Measurements from ENCODE around the gene FGFRL1. TPM values are rescaled to one million over a fixed set of nuclear protein-coding genes. Genes with fewer than 3 reads are reported as not detected.

FGFRL1 gene
- total and polyA plus RNA-seq, 2 of the 13 experiments (the other 11 are each of a cell fraction or from before 2014, with no cell fraction given), result 19.1 to 30.6 TPM

DNA sequence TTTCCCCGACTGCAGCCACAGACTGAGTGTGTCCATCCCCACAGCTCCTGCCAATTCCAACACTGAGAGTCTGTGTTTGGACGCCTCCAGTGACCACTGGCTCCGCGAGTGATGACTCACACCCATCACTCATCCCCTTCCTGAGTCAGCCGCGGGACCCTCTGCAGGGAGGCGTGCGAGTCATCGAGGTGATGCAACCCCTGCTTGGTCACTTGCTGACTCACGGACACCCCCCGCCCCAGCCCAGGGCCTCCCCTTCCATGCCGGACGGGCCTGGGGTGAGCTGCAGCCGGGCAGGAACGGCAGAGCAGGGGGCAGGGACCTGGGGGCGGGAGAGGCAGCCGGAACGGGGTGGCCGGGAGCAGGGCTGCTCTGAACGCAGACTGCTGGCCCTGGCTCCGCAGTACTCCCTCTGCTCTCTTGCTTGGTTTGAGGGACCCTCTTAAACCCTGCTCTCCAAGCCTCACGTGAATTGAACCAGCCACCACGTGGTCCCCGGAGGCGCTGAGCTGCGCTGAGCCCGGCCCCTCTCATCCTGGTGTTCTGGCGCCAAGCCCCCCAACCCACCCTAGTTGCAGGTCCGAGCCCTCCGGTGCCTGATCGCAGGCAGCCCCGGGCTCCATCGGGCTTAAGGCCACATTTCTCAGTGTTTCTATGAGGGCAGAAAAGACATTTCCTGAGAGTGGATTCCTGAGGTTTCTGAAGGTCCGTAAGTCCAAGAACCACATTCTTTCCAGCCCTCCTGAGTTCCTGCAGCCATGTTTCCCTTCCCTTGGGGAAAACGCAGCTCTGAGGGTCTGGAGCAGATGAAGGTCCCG is 32.4 kb downstream of the FGFRL1 start (continued):
- TF ChIP-seq ZNF83 (CRISPR knock-in tag; IDR thresholded peaks at IDR 0.05; ENCODE audit: borderline replicate concordance) (no peak), HNRNPUL1 (IDR thresholded peaks at IDR 0.05; ENCODE audit: low read depth, low read length) (no peak), ETV5 (CRISPR knock-in tag; IDR thresholded peaks at IDR 0.05; ENCODE audit: borderline replicate concordance) (peak; percentile 50; the same call in 1 of the 2 replicates), EZH2 (conservative IDR thresholded peaks at IDR 0.05; ENCODE audit: low read depth, low read length) (no peak), GPBP1L1 (CRISPR knock-in tag; IDR thresholded peaks at IDR 0.05) (no peak), CBX2 (IDR thresholded peaks at IDR 0.05; ENCODE audit: low read depth, low read length) (no peak), CBX2 (CRISPR knock-in tag; IDR thresholded peaks at IDR 0.05; ENCODE audit: low read depth) (no peak), NFE2 (CRISPR knock-in tag; IDR thresholded peaks at IDR 0.05) (peak; percentile 92), ZNF572 (CRISPR knock-in tag; IDR thresholded peaks at IDR 0.05) (no peak), STAG1 (CRISPR knock-in tag; IDR thresholded peaks at IDR 0.05) (no peak), ESRRA (CRISPR knock-in tag; IDR thresholded peaks at IDR 0.05; ENCODE audit: low read depth) (no peak), MIER3 (CRISPR knock-in tag; IDR thresholded peaks at IDR 0.05; ENCODE audit: borderline replicate concordance) (no peak), ZZZ3 (CRISPR knock-in tag; IDR thresholded peaks at IDR 0.05; ENCODE audit: borderline replicate concordance) (no peak), ZNF263 (CRISPR knock-in tag; IDR thresholded peaks at IDR 0.05) (peak; percentile 58; the same call in 1 of the 2 replicates), MZF1 (CRISPR knock-in tag; IDR thresholded peaks at IDR 0.05; ENCODE audit: borderline replicate concordance) (no peak), ZNF121 (CRISPR knock-in tag; IDR thresholded peaks at IDR 0.05) (no peak), ZNF563 (CRISPR knock-in tag; IDR thresholded peaks at IDR 0.05) (no peak), TEAD3 (CRISPR knock-in tag; optimal IDR thresholded peaks at IDR 0.05; ENCODE audit: borderline replicate concordance) (peak; percentile 44), ZNF350 (CRISPR knock-in tag; IDR thresholded peaks at IDR 0.05; ENCODE audit: borderline replicate concordance, low read depth) (0 out of 2 replicates have a peak, but pooled peaks have one; percentile 43), ZNF432 (CRISPR knock-in tag; IDR thresholded peaks at IDR 0.05; ENCODE audit: borderline replicate concordance) (no peak), MAFG (CRISPR knock-in tag; IDR thresholded peaks at IDR 0.05) (peak; percentile 81), ELF1 (CRISPR knock-in tag; IDR thresholded peaks at IDR 0.05) (peak; percentile 35; the same call in 1 of the 2 replicates), ZBTB34 (CRISPR knock-in tag; IDR thresholded peaks at IDR 0.05) (no peak), FIP1L1 (IDR thresholded peaks at IDR 0.05; ENCODE audit: borderline replicate concordance, insufficient read depth, low read depth, low read length) (no peak)
- TF ChIP-seq, protein P1, sequence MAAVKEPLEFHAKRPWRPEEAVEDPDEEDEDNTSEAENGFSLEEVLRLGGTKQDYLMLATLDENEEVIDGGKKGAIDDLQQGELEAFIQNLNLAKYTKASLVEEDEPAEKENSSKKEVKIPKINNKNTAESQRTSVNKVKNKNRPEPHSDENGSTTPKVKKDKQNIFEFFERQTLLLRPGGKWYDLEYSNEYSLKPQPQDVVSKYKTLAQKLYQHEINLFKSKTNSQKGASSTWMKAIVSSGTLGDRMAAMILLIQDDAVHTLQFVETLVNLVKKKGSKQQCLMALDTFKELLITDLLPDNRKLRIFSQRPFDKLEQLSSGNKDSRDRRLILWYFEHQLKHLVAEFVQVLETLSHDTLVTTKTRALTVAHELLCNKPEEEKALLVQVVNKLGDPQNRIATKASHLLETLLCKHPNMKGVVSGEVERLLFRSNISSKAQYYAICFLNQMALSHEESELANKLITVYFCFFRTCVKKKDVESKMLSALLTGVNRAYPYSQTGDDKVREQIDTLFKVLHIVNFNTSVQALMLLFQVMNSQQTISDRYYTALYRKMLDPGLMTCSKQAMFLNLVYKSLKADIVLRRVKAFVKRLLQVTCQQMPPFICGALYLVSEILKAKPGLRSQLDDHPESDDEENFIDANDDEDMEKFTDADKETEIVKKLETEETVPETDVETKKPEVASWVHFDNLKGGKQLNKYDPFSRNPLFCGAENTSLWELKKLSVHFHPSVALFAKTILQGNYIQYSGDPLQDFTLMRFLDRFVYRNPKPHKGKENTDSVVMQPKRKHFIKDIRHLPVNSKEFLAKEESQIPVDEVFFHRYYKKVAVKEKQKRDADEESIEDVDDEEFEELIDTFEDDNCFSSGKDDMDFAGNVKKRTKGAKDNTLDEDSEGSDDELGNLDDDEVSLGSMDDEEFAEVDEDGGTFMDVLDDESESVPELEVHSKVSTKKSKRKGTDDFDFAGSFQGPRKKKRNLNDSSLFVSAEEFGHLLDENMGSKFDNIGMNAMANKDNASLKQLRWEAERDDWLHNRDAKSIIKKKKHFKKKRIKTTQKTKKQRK (IDR thresholded peaks at IDR 0.05; ENCODE audit: low read length), result no peak

Data from HepG2 (cell line).